HCT116 (cell line): Measurements from ENCODE around the gene CDC42SE2. TPM values are rescaled to one million over a fixed set of nuclear protein-coding genes. Genes with fewer than 3 reads are reported as not detected.

Source experiments
- ATAC-seq: fragments of 200-7000 bp; cut with Tn5 transposase; 2 replicates; pipeline ENCODE4 v1.9.1; 2020; ENCODE audit warnings: mild to moderate bottlenecking, moderate library complexity
- BruUV-seq: library from RNA; stranded (reverse); fragments of 400-500 nt; replicated peaks from 2 replicates; lab custom pipeline; 2021; lab: Mats Ljungman, UMichigan
- CTCF ChIA-PET: fragments of 300-600 bp; sonication (Branson Sonifier 250); formaldehyde crosslinking; loops from one replicate; lab custom pipeline; 2021; ENCODE audit warnings: antibody characterized with exemption; lab: Charles Lee
- POLR2A ChIA-PET: fragments of 300-600, 350-600 bp; sonication (Branson Sonifier 250); formaldehyde crosslinking; loops from one replicate; lab custom pipeline; 2021; ENCODE audit warnings: antibody characterized with exemption; lab: Charles Lee
- RAD21 ChIA-PET, 2 experiments: fragments of 300-600 bp; sonication (Branson Sonifier 250); formaldehyde crosslinking; loops; one replicate each; lab custom pipeline; 2023; ENCODE audit warnings: low total read pairs in 2 of 2; ENCODE audit not compliant: uncharacterized antibody in 2 of 2, unreplicated experiment in 2 of 2, low non-redundant PET in 1 of 2; lab: Charles Lee
- DNase-seq: peaks from one replicate; pipeline ENCODE4 v3.0.0-alpha.2; 2010; ENCODE audit warnings: low read depth, low spot score
- H2AFZ ChIP-seq: fragments of 200-600 bp; shearing (Covaris generic), sonication (generic); 2 replicates; pipeline ENCODE4 v1.6.1; 2017; ENCODE audit warnings: low read depth, mixed run types, mixed read lengths, antibody characterized with exemption, low read length; ENCODE audit not compliant: poor library complexity, severe bottlenecking
- H3K27ac ChIP-seq: 2 replicates; pipeline ENCODE4 v1.5.1; 2012; ENCODE audit warnings: low read depth, low read length
- H3K27me3 ChIP-seq: fragments of 200-600 bp; sonication (generic); 2 replicates; pipeline ENCODE4 v1.6.1; 2016; ENCODE audit warnings: mixed run types, low read length, mixed read lengths; ENCODE audit not compliant: insufficient read depth
- H3K36me3 ChIP-seq, 2 experiments: fragments of 200-500 bp in 1 of 2; fragments of 200-600 bp in 1 of 2; sonication (Bioruptor generic) in 1 of 2; sonication (generic) in 1 of 2; 2 replicates each; pipeline versions ENCODE4 v1.5.1 to v1.6.1; 2014 to 2016; ENCODE audit warnings: low read length in 2 of 2, inconsistent platforms in 1 of 2, mixed read lengths in 1 of 2, mixed run types in 1 of 2; ENCODE audit not compliant: insufficient read depth in 2 of 2, control insufficient read depth in 1 of 2
- H3K4me1 ChIP-seq, 2 experiments: fragments of 200-600 bp in 1 of 2; sonication (generic) in 1 of 2; 2 replicates each; pipeline versions ENCODE4 v1.5.1 to v1.6.1; 2012 to 2017; ENCODE audit warnings: low read length in 2 of 2, inconsistent platforms in 1 of 2, mild to moderate bottlenecking in 1 of 2, mixed read lengths in 1 of 2, mixed run types in 1 of 2, moderate library complexity in 1 of 2; ENCODE audit not compliant: insufficient read depth in 2 of 2, control insufficient read depth in 1 of 2
- H3K4me2 ChIP-seq: fragments of 200-600 bp; sonication (generic); 2 replicates; pipeline ENCODE4 v1.6.1; 2017; ENCODE audit warnings: mixed run types, low read length, mixed read lengths
- H3K4me3 ChIP-seq, 2 experiments: fragments of 200-600 bp in 1 of 2; sonication (generic) in 1 of 2; replicated peaks in 1 of 2; 2 replicates each; pipeline ENCODE4 v1.5.1; 2011 to 2016; ENCODE audit warnings: low read length in 2 of 2, control low read depth in 1 of 2, low read depth in 1 of 2, mild to moderate bottlenecking in 1 of 2, mixed read lengths in 1 of 2, mixed run types in 1 of 2
- H3K79me2 ChIP-seq: fragments of 200-600 bp; sonication (generic); 2 replicates; pipeline ENCODE4 v1.6.1; 2017; ENCODE audit warnings: mild to moderate bottlenecking, mixed run types, low read length, moderate library complexity, mixed read lengths; ENCODE audit not compliant: insufficient read depth
- H3K9ac ChIP-seq: fragments of 200-600 bp; sonication (generic); 2 replicates; pipeline ENCODE4 v1.6.1; 2016; ENCODE audit warnings: low read length, mixed read lengths
- H3K9me2 ChIP-seq: fragments of 200-600 bp; sonication (generic), shearing (Covaris generic); 2 replicates; pipeline ENCODE4 v1.6.1; 2017; ENCODE audit warnings: mixed run types, mild to moderate bottlenecking, moderate library complexity; ENCODE audit not compliant: insufficient read depth
- H3K9me3 ChIP-seq, 2 experiments: fragments of 200-500 bp in 1 of 2; fragments of 200-600 bp in 1 of 2; sonication (Bioruptor generic) in 1 of 2; sonication (generic) in 1 of 2; 2 replicates each; pipeline ENCODE4 v1.6.1; 2014 to 2017; ENCODE audit warnings: low read length in 2 of 2, mixed read lengths in 2 of 2, inconsistent platforms in 1 of 2, low read depth in 1 of 2, mild to moderate bottlenecking in 1 of 2, mixed run types in 1 of 2, moderate library complexity in 1 of 2; ENCODE audit not compliant: control insufficient read depth in 1 of 2, insufficient read depth in 1 of 2
- H4K20me1 ChIP-seq: fragments of 200-600 bp; sonication (generic), shearing (Covaris generic); 2 replicates; pipeline ENCODE4 v1.6.1; 2017; ENCODE audit warnings: mixed run types, mild to moderate bottlenecking, moderate library complexity; ENCODE audit not compliant: insufficient read depth
- CBX3 ChIP-seq: IDR thresholded peaks from 2 replicates; pipeline ENCODE4 v1.6.1; 2012; ENCODE audit warnings: low read depth
- CEBPB ChIP-seq: IDR thresholded peaks from 2 replicates; pipeline ENCODE4 v1.6.1; 2012; ENCODE audit warnings: low read depth
- EGR1 ChIP-seq: IDR thresholded peaks from 2 replicates; pipeline ENCODE4 v1.6.1; 2012; ENCODE audit warnings: low read depth
- EZH2 ChIP-seq: fragments of 200-600 bp; sonication (generic); IDR thresholded peaks from 2 replicates; pipeline ENCODE4 v1.6.1; 2017; ENCODE audit warnings: antibody characterized with exemption, mixed run types
- EZH2phosphoT487 ChIP-seq: fragments of 200-600 bp; IDR thresholded peaks from 2 replicates; pipeline ENCODE4 v1.6.1; 2018; ENCODE audit warnings: antibody characterized with exemption, borderline replicate concordance
- FOSL1 ChIP-seq: IDR thresholded peaks from 2 replicates; pipeline ENCODE4 v1.6.1; 2012; ENCODE audit warnings: low read depth
- MAX ChIP-seq: IDR thresholded peaks from 2 replicates; pipeline ENCODE4 v1.6.1; 2012
- POLR2A ChIP-seq: IDR thresholded peaks from 2 replicates; pipeline ENCODE4 v1.7.0; 2011; ENCODE audit warnings: borderline replicate concordance; ENCODE audit not compliant: insufficient read depth, insufficient read length; ENCODE audit errors: extremely low read depth
- POLR2AphosphoS5 ChIP-seq: IDR thresholded peaks from 2 replicates; pipeline ENCODE4 v1.6.1; 2011; ENCODE audit warnings: mild to moderate bottlenecking, low read depth, low read length, moderate library complexity
- RAD21 ChIP-seq: IDR thresholded peaks from 2 replicates; pipeline ENCODE4 v1.6.1; 2012; ENCODE audit warnings: low read depth, mild to moderate bottlenecking
- SP1 ChIP-seq: IDR thresholded peaks from 2 replicates; pipeline ENCODE4 v1.6.1; 2012; ENCODE audit warnings: low read depth
- SRF ChIP-seq: IDR thresholded peaks from 2 replicates; pipeline ENCODE4 v1.6.1; 2012; ENCODE audit warnings: low read depth
- TCF7L2 ChIP-seq: IDR thresholded peaks from 2 replicates; pipeline ENCODE4 v1.7.0; 2011; ENCODE audit warnings: borderline replicate concordance, inconsistent platforms; ENCODE audit not compliant: insufficient read depth, insufficient read length; ENCODE audit errors: extremely low read depth
- YY1 ChIP-seq: IDR thresholded peaks from 2 replicates; pipeline ENCODE4 v1.6.1; 2011; ENCODE audit warnings: low read length, low read depth, moderate library complexity, mild to moderate bottlenecking; ENCODE audit not compliant: insufficient replicate concordance; ENCODE audit errors: extremely low read depth
- intact Hi-C: fragments of 100-400 bp; cut with micrococcal nuclease; formaldehyde crosslinking; loops from 2 replicates; pipeline ENCODE4 v1.10.0; 2022
- total RNA-seq: library from RNA; stranded (reverse); gene quantifications from one replicate; pipeline ENCODE4 v1.2.1, GENCODE V29; 2021; ENCODE audit not compliant: unreplicated experiment
- TF ChIP-seq, protein P1 (sequence below): IDR thresholded peaks from 2 replicates; pipeline ENCODE4 v1.6.1; 2012
- TF ChIP-seq, protein P2 (sequence below): IDR thresholded peaks from 2 replicates; pipeline ENCODE4 v1.6.1; 2012; ENCODE audit warnings: low read depth

CDC42SE2 gene
- total RNA-seq, 1 experiment from 2014 or later, result 27.0 TPM

DNA sequence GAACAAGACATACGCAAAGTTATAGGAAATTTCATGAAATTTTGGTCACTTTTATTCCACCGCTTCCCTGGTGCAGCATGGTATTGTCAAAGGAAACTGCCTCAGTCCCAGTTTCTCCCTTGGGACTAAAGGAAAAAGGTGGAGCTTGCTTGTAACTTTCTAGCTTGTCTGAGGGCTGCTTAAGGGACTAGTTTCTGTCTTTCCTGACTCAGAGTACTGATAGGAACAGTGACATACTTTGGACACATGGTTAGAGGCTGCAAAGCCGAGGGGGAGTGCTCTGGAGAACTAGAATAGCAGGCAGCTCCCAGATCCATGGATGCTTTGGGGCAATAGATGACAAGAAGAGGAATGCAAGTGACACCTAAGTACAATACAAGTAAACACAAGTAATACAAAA, 136.7 kb downstream of the CDC42SE2 start:
- ChIA-PET CTCF (no interaction called here), RAD21 (no interaction called here), POLR2A (no interaction called here)
- peaks cover 6 to 9% of the 10 kb centered on the region in 2 experiments; a peak in 2 of 4 replicates for H3K36me3 ChIP-seq
- no peak overlapping the region for H3K4me2 ChIP-seq
- no peaks in the 10 kb centered on the region for H4K20me1 ChIP-seq
- no peak for TF ChIP-seq YY1
- TF ChIP-seq TCF7L2, result no peak
- TF ChIP-seq SP1, result no peak
- no peak for TF ChIP-seq CEBPB
- no peak for TF ChIP-seq POLR2AphosphoS5
- no peak for TF ChIP-seq POLR2A
- no peaks in the 10 kb centered on the region for H3K79me2 ChIP-seq
- DNase-seq (no peak), ATAC-seq (no peak)
- H3K4me1 ChIP-seq, result no peaks in the 10 kb centered on the region
- H2AFZ ChIP-seq, result no peak overlapping the region
- H3K4me3 ChIP-seq, result no peak overlapping the region
- H3K9me3 ChIP-seq, result no peaks in the 10 kb centered on the region
- H3K9ac ChIP-seq, result no peak overlapping the region
- no peak overlapping the region for H3K27ac ChIP-seq
- no peaks in the 10 kb centered on the region for H3K9me2 ChIP-seq
- no TSS peak for BruUV-seq
- H3K27me3 ChIP-seq, result no peaks in the 10 kb centered on the region
- intact Hi-C loops, result no loop called here

- ATAC-seq (no peak), DNase-seq (no peak)
- RAD21 ChIA-PET, result no interaction called here
- Histone ChIP-seq H4K20me1 (no peaks in the 10 kb centered on the region), H3K4me1 (no peaks in the 10 kb centered on the region), H3K4me2 (no peak overlapping the region), H3K27ac (no peak overlapping the region), H3K9ac (no peak overlapping the region), H2AFZ (no peak overlapping the region), H3K9me3 (no peaks in the 10 kb centered on the region), H3K9me2 (no peaks in the 10 kb centered on the region), H3K79me2 (no peaks in the 10 kb centered on the region), H3K27me3 (no peaks in the 10 kb centered on the region), H3K36me3 (peaks cover 3 to 4% of the 10 kb centered on the region in 2 experiments; a peak in 2 of 4 replicates), H3K4me3 (no peak overlapping the region)
- intact Hi-C loops, result no loop called here
- CTCF ChIA-PET, result no interaction called here
- POLR2A ChIA-PET, result no interaction called here
- BruUV-seq, result no TSS peak
- TF ChIP-seq CBX3, result no peak
- no peak for TF ChIP-seq EZH2
- no peak for TF ChIP-seq TCF7L2
- TF ChIP-seq FOSL1, result no peak
- TF ChIP-seq EZH2phosphoT487, result no peak
- TF ChIP-seq MAX, result no peak
- no peak for TF ChIP-seq CEBPB
- TF ChIP-seq, protein P1, sequence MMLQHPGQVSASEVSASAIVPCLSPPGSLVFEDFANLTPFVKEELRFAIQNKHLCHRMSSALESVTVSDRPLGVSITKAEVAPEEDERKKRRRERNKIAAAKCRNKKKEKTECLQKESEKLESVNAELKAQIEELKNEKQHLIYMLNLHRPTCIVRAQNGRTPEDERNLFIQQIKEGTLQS, result no peak
- TF ChIP-seq RAD21, result no peak
- TF ChIP-seq, protein P2, sequence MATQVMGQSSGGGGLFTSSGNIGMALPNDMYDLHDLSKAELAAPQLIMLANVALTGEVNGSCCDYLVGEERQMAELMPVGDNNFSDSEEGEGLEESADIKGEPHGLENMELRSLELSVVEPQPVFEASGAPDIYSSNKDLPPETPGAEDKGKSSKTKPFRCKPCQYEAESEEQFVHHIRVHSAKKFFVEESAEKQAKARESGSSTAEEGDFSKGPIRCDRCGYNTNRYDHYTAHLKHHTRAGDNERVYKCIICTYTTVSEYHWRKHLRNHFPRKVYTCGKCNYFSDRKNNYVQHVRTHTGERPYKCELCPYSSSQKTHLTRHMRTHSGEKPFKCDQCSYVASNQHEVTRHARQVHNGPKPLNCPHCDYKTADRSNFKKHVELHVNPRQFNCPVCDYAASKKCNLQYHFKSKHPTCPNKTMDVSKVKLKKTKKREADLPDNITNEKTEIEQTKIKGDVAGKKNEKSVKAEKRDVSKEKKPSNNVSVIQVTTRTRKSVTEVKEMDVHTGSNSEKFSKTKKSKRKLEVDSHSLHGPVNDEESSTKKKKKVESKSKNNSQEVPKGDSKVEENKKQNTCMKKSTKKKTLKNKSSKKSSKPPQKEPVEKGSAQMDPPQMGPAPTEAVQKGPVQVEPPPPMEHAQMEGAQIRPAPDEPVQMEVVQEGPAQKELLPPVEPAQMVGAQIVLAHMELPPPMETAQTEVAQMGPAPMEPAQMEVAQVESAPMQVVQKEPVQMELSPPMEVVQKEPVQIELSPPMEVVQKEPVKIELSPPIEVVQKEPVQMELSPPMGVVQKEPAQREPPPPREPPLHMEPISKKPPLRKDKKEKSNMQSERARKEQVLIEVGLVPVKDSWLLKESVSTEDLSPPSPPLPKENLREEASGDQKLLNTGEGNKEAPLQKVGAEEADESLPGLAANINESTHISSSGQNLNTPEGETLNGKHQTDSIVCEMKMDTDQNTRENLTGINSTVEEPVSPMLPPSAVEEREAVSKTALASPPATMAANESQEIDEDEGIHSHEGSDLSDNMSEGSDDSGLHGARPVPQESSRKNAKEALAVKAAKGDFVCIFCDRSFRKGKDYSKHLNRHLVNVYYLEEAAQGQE, result no peak
- no peak for TF ChIP-seq EGR1
- TF ChIP-seq SRF, result no peak
- TF ChIP-seq, all 23 proteins: peak for 0
These were observed 141.8 kb downstream of the CDC42SE2 start for GRCh38 chr5:131405674-131406073.
